ENCODE results near the gene CEP95. TPM values are rescaled to one million over a fixed set of nuclear protein-coding genes. Genes with fewer than 3 reads are reported as not detected.

CEP95 gene
- total RNA-seq, 4 donors from 2014 or later, result 62.6 to 91.3 (median 75.8) TPM

DNA sequence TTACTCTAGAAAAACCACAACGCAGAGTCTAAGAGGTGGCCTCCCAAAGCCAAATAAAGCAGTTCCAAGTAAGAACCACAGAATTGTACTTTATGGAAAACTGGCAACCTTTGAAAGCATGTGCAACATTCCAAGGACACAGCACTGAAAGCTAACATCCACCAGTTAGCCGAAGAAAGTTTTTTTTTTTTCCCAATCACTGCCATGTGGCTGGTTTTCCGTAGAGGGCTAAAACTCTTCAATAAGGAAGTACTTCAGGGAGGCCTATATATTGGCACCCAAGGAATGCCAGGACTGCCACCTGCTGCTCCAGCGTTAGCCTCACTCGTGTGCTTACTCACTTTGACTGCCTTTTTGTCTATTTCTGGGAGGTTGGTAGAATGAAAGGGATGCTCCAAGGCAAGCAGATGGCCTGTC lies 25.2 kb downstream of the CEP95 start:
- Histone ChIP-seq H3K4me1 (no peaks in the 10 kb centered on the region), H3K4me3 (replicated peaks in 1 of 3) (no peak overlapping the region), H3K27ac (peak overlapping the region in 1 of 3 donors; percentile 16), H3K36me3 (peaks cover 85% of the 10 kb centered on the region in 2 donors), H3K9me3 (no peaks in the 10 kb centered on the region), H3K27me3 (no peaks in the 10 kb centered on the region)
- intact Hi-C loops (cut with DNase I), result no loop called here
- no peak for DNase-seq
- 75 to 82% methylated on average over 5 of the region's 5 CpGs for WGBS, 2 donors
- no peak for TF ChIP-seq POLR2A (IDR thresholded peaks at IDR 0.05)
- TF ChIP-seq, protein P1, sequence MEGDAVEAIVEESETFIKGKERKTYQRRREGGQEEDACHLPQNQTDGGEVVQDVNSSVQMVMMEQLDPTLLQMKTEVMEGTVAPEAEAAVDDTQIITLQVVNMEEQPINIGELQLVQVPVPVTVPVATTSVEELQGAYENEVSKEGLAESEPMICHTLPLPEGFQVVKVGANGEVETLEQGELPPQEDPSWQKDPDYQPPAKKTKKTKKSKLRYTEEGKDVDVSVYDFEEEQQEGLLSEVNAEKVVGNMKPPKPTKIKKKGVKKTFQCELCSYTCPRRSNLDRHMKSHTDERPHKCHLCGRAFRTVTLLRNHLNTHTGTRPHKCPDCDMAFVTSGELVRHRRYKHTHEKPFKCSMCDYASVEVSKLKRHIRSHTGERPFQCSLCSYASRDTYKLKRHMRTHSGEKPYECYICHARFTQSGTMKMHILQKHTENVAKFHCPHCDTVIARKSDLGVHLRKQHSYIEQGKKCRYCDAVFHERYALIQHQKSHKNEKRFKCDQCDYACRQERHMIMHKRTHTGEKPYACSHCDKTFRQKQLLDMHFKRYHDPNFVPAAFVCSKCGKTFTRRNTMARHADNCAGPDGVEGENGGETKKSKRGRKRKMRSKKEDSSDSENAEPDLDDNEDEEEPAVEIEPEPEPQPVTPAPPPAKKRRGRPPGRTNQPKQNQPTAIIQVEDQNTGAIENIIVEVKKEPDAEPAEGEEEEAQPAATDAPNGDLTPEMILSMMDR (IDR thresholded peaks at IDR 0.05), result no peak

DNA sequence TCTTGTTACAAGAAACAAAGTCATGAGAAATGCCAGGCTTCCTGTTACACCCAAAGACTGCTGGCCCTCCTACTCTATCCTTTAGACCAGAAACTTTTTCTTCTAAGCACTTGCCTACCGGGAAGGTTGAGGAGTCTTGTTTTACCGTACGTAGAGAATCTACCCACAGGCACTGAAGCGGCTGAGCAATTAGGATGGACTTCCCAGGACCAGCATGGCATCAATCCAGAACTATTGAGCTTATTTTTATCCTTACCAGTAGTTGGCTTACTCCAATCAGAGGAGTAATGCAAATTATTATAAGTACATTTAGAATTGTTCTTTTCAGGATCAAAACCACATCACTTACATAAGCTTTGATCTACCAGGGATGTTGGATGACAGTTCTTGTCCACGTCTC lies 25.6 kb downstream of the CEP95 start:
- TF ChIP-seq, protein P1 (IDR thresholded peaks at IDR 0.05), result no peak
- H3K27me3 ChIP-seq, result no peaks in the 10 kb centered on the region
- peaks cover 85% of the 10 kb centered on the region in 2 donors for H3K36me3 ChIP-seq
- no peak for DNase-seq
- no peaks in the 10 kb centered on the region for H3K9me3 ChIP-seq
- peak overlapping the region in 1 of 3 donors; percentile 16 for H3K27ac ChIP-seq
- H3K4me3 ChIP-seq (replicated peaks in 1 of 3), result no peak overlapping the region
- intact Hi-C loops (cut with DNase I), result no loop called here
- no peaks in the 10 kb centered on the region for H3K4me1 ChIP-seq
- WGBS, 2 donors, result 93 to 95% methylated on average over 5 of the region's 5 CpGs

GRCh38 chr17:64533784-64534183 lies 27.0 kb downstream of the CEP95 start:
- Histone ChIP-seq H3K27me3 (no peaks in the 10 kb centered on the region), H3K4me1 (no peaks in the 10 kb centered on the region), H3K27ac (peak overlapping the region in 1 of 3 donors; percentile 13), H3K9me3 (no peaks in the 10 kb centered on the region), H3K4me3 (replicated peaks in 1 of 3) (no peak overlapping the region), H3K36me3 (peaks cover 77 to 86% of the 10 kb centered on the region in 2 donors)
- 92 to 93% methylated on average over 2 of the region's 2 CpGs for WGBS, 2 donors
- TF ChIP-seq, protein P1 (IDR thresholded peaks at IDR 0.05), result no peak
- no peak for TF ChIP-seq POLR2A (IDR thresholded peaks at IDR 0.05)
- intact Hi-C loops (cut with DNase I), result no loop called here
- no peak for DNase-seq

GRCh38 chr17:64534187-64534586 lies 27.4 kb downstream of the CEP95 start:
- TF ChIP-seq, protein P1 (IDR thresholded peaks at IDR 0.05), result peak in 3 of 6 experiments; percentile 15 to 31 (median 22)
- no peak for TF ChIP-seq POLR2A (IDR thresholded peaks at IDR 0.05)
- intact Hi-C loops (cut with DNase I), result no loop called here
- 82 to 87% methylated on average over 3 of the region's 3 CpGs for WGBS, 2 donors
- Histone ChIP-seq H3K9me3 (no peaks in the 10 kb centered on the region), H3K4me1 (no peaks in the 10 kb centered on the region), H3K4me3 (replicated peaks in 1 of 3) (no peak overlapping the region), H3K36me3 (peaks cover 73 to 82% of the 10 kb centered on the region in 2 donors), H3K27ac (peak overlapping the region in 1 of 3 donors; percentile 13), H3K27me3 (no peaks in the 10 kb centered on the region)
- peak; percentile 32 to 44 for DNase-seq

DNA sequence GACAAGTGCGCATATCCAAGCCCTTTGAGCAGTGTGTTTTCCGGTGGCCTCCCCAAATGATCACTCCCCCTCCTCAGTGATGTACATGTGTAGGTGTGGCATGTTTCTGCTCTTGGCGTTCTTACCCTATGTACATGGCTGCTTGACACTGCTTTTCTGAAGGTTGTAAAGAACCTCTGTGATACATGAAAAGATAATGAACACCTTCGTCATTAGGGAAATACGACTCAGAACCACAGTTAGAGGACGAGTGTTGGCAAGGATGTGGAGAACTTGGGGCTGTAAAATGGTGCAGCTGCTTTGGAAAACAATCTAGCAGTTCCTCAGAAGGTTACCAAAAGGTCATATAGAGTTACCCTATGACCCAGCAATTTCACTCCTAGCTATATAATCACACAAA lies 28.6 kb downstream of the CEP95 start:
- Histone ChIP-seq H3K36me3 (peaks cover 61 to 71% of the 10 kb centered on the region in 2 donors), H3K9me3 (no peaks in the 10 kb centered on the region), H3K27ac (no peak overlapping the region), H3K27me3 (no peaks in the 10 kb centered on the region), H3K4me1 (no peaks in the 10 kb centered on the region), H3K4me3 (replicated peaks in 1 of 3) (no peak overlapping the region)
- no peak for DNase-seq
- intact Hi-C loops (cut with DNase I), result no loop called here
- WGBS, 2 donors, result 90 to 91% methylated on average over 6 of the region's 6 CpGs
- TF ChIP-seq POLR2A (IDR thresholded peaks at IDR 0.05), result no peak
- TF ChIP-seq, protein P1 (IDR thresholded peaks at IDR 0.05), result no peak

Measured in thyroid gland (tissue), 4 donors.